ENCODE results near the gene SLC2A5. TPM values are rescaled to one million over a fixed set of nuclear protein-coding genes. Genes with fewer than 3 reads are reported as not detected.
"Not testable (repeated sequence)": the region's sequence is repeated elsewhere in the genome, so short reads cannot be mapped to it uniquely, and the experiment has no call there.

SLC2A5 gene
- total RNA-seq, 2 experiments from 2014 or later = not detected

GRCh38 chr1:9006956-9007615 lies 62.3 kb downstream of the SLC2A5 start:
- peaks cover 2% of the 10 kb centered on the region for H3K27me3 Mint-ChIP-seq
- no peak for DNase-seq
- peaks cover 13% of the 10 kb centered on the region for H3K4me1 Mint-ChIP-seq (ENCODE audit: low read depth)
- no peak overlapping the region for H3K27ac Mint-ChIP-seq
- TF ChIP-seq, protein P1, sequence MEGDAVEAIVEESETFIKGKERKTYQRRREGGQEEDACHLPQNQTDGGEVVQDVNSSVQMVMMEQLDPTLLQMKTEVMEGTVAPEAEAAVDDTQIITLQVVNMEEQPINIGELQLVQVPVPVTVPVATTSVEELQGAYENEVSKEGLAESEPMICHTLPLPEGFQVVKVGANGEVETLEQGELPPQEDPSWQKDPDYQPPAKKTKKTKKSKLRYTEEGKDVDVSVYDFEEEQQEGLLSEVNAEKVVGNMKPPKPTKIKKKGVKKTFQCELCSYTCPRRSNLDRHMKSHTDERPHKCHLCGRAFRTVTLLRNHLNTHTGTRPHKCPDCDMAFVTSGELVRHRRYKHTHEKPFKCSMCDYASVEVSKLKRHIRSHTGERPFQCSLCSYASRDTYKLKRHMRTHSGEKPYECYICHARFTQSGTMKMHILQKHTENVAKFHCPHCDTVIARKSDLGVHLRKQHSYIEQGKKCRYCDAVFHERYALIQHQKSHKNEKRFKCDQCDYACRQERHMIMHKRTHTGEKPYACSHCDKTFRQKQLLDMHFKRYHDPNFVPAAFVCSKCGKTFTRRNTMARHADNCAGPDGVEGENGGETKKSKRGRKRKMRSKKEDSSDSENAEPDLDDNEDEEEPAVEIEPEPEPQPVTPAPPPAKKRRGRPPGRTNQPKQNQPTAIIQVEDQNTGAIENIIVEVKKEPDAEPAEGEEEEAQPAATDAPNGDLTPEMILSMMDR (IDR thresholded peaks at IDR 0.05) = no peak
- H3K9me3 Mint-ChIP-seq = no peaks in the 10 kb centered on the region
- no peak overlapping the region for H3K4me3 Mint-ChIP-seq
- no peak for ATAC-seq
- intact Hi-C loops (cut with micrococcal nuclease) = loop anchor here (5.0 kb wide), 1 partner anchor 90 kb away; no protein-coding TSS in a partner anchor
- ChIA-PET CTCF (interaction anchor here (3.2 to 6.2 kb wide), 4 partner anchors 16 to 145 kb away, joined by 12 to 117 read pairs (median 100); no protein-coding TSS in a partner anchor), POLR2A (interaction anchor here (0.9 kb wide), 1 partner anchor 147 kb away, joined by 4 read pairs; no protein-coding TSS in a partner anchor)
- H3K36me3 Mint-ChIP-seq (ENCODE audit: low read depth) = no peaks in the 10 kb centered on the region

DNA sequence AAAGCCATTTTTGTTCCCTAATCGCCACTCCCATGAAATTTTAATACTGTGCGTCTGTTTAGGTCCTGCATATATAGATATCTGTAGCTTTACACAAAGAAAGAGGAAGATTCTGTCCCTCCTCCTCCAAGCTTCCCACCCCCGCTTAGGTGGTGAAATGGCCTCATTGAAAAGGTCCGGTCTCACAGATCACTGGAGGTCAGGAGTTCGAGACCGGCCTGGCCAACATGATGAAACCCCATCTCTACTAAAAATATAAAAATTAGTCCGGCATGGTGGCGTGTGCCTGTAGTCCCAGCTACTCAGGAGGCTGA lies 64.1 kb downstream of the SLC2A5 start:
- DNase-seq = no peak
- Mint-ChIP-seq H3K27me3 (no peaks in the 10 kb centered on the region), H3K9me3 (no peaks in the 10 kb centered on the region), H3K4me3 (no peak overlapping the region), H3K4me1 (ENCODE audit: low read depth) (peaks cover 11% of the 10 kb centered on the region), H3K27ac (peak overlapping the region; percentile 25), H3K36me3 (ENCODE audit: low read depth) (no peaks in the 10 kb centered on the region)
- ChIA-PET CTCF (interaction anchor here (0.7 to 6.2 kb wide), 71 partner anchors 10 to 535 kb away, joined by 3 to 117 read pairs (median 5); partner anchors contain the start of genes CA6, ENO1 and GPR157), POLR2A (interaction anchor here (0.8 to 3.1 kb wide), 7 partner anchors 9 to 302 kb away, joined by 3 to 25 read pairs (median 6); no protein-coding TSS in a partner anchor)
- no peak for ATAC-seq
- TF ChIP-seq, protein P1 (IDR thresholded peaks at IDR 0.05) = peak; percentile 8
- intact Hi-C loops (cut with micrococcal nuclease) = loop anchor here (5.0 kb wide), 1 partner anchor 88 kb away; no protein-coding TSS in a partner anchor

GRCh38 chr1:9004700-9005394 lies 64.6 kb downstream of the SLC2A5 start:
- ChIA-PET POLR2A (interaction anchor here (0.6 to 3.1 kb wide), 13 partner anchors 10 to 301 kb away, joined by 3 to 25 read pairs (median 4); no protein-coding TSS in a partner anchor), CTCF (interaction anchor here (0.6 to 6.2 kb wide), 94 partner anchors 10 to 876 kb away, joined by 3 to 117 read pairs (median 5); partner anchors contain the start of genes CA6, ENO1 and GPR157)
- peak; percentile 97 for ATAC-seq
- intact Hi-C loops (cut with micrococcal nuclease) = loop anchor here (5.0 kb wide), 1 partner anchor 88 kb away; no protein-coding TSS in a partner anchor
- Mint-ChIP-seq H3K36me3 (ENCODE audit: low read depth) (no peaks in the 10 kb centered on the region), H3K9me3 (no peaks in the 10 kb centered on the region), H3K4me1 (ENCODE audit: low read depth) (peaks cover 11% of the 10 kb centered on the region), H3K27me3 (no peaks in the 10 kb centered on the region), H3K27ac (peak overlapping the region; percentile 42), H3K4me3 (peak overlapping the region; percentile 62)
- TF ChIP-seq, protein P1 (IDR thresholded peaks at IDR 0.05) = peak; percentile 97
- peak; percentile 94 for DNase-seq

DNA sequence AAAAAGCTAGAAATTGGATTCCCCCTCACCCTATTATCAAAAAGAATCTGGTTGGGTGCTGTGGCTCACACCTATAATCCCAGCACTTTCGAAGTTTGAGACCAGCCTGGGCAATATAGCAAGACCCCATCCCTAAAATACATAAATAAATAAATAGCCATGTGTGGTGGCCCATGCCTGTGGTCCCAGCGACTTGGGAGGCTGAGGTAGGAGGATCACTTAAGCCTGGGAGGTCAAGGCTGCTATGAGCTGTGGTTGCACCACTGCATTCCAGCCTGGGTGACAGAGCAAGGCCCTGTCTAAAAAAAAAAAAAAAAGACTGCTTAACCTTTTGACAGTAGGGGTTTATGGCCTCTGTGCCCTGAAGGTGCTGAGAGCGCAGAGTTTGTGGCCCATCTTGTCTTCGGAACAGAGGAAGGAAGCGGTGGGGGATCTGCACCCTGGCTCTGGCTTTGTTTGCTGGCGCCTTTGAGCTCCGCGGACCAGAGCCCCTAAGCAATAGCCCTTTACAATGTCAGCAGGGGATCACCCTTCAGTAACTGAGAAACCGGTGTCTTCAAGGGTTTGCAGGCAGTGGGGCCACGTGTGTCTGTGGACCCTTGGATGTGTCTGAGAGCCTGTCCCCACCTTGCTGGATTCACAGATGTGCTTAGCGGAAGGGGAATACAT lies 65.3 kb downstream of the SLC2A5 start:
- intact Hi-C loops (cut with micrococcal nuclease) = no loop called here
- ChIA-PET POLR2A (interaction anchor here (0.7 to 3.1 kb wide), 8 partner anchors 18 to 144 kb away, joined by 3 to 25 read pairs (median 4); partner anchors contain the start of gene ENO1), CTCF (interaction anchor here (0.7 to 6.2 kb wide), 53 partner anchors 11 to 443 kb away, joined by 3 to 117 read pairs (median 6); no protein-coding TSS in a partner anchor)
- TF ChIP-seq, protein P1 (IDR thresholded peaks at IDR 0.05) = no peak
- no peaks in the 10 kb centered on the region for H3K36me3 Mint-ChIP-seq (ENCODE audit: low read depth)
- DNase-seq (peak; percentile 31), ATAC-seq (peak; percentile 19)
- no peaks in the 10 kb centered on the region for H3K27me3 Mint-ChIP-seq
- no peaks in the 10 kb centered on the region for H3K9me3 Mint-ChIP-seq
- peak overlapping the region; percentile 13 for H3K27ac Mint-ChIP-seq
- peak overlapping the region; percentile 62 for H3K4me3 Mint-ChIP-seq
- H3K4me1 Mint-ChIP-seq (ENCODE audit: low read depth) = peaks cover 11% of the 10 kb centered on the region

DNA sequence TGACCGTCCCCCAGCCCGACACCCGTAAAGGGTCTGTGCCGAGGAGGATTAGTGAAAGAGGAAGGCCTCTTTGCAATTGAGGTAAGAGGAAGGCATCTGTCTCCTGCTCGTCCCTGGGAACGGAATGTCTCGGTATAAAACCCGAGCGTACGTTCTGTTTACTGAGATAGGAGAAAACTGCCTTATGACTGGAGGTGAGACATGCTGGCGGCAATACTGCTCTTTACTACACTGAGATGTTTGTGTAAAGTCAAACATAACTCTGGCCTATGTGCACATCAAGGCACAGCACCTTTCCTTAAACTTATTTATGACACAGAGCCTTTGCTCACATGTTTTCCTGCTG lies 67.2 kb downstream of the SLC2A5 start:
- H3K36me3 Mint-ChIP-seq (ENCODE audit: low read depth); intact Hi-C loops (cut with micrococcal nuclease); DNase-seq; ATAC-seq; POLR2A ChIA-PET; H3K4me3 Mint-ChIP-seq; H3K27ac Mint-ChIP-seq; H3K9me3 Mint-ChIP-seq; H3K27me3 Mint-ChIP-seq: not testable (repeated sequence)
- CTCF ChIA-PET = interaction anchor here (1.7 to 6.2 kb wide), 5 partner anchors 12 to 140 kb away, joined by 3 to 117 read pairs (median 84); no protein-coding TSS in a partner anchor
- H3K4me1 Mint-ChIP-seq (ENCODE audit: low read depth) = peaks cover 11% of the 10 kb centered on the region

GRCh38 chr1:9001534-9002214 lies 67.8 kb downstream of the SLC2A5 start:
- CTCF ChIA-PET; POLR2A ChIA-PET; DNase-seq; H3K27ac Mint-ChIP-seq; H3K27me3 Mint-ChIP-seq; intact Hi-C loops (cut with micrococcal nuclease); H3K36me3 Mint-ChIP-seq (ENCODE audit: low read depth); ATAC-seq; H3K4me3 Mint-ChIP-seq; H3K9me3 Mint-ChIP-seq: not testable (repeated sequence)
- peaks cover 11% of the 10 kb centered on the region for H3K4me1 Mint-ChIP-seq (ENCODE audit: low read depth)
